Keratinocyte (primary cell): ENCODE results near the gene DHRSX. TPM values are rescaled to one million over a fixed set of nuclear protein-coding genes. Genes with fewer than 3 reads are reported as not detected.

Experiments used
- DNase-seq: peaks from one replicate; pipeline ENCODE4 v3.0.0-alpha.2; 2011; ENCODE audit warnings: low read depth, missing footprints, low spot score
- FAIRE-seq: peaks from 2 replicates; lab custom pipeline; 2011; peaks lifted over from hg19 to GRCh38; lab: Jason Lieb, UNC
- H2AFZ ChIP-seq: 2 replicates; pipeline ENCODE4 v1.6.0; 2012; ENCODE audit warnings: low read length, control low read depth, inconsistent platforms; ENCODE audit not compliant: control insufficient read depth
- H3K27ac ChIP-seq: 2 replicates; pipeline ENCODE4 v1.5.1; 2011; ENCODE audit warnings: low read length; ENCODE audit not compliant: control insufficient read depth, insufficient read depth
- H3K27me3 ChIP-seq: 3 replicates; pipeline ENCODE4 v1.6.0; 2011; ENCODE audit warnings: low read length; ENCODE audit not compliant: control insufficient read depth, insufficient read depth; ENCODE audit errors: extremely low read depth
- H3K36me3 ChIP-seq, 2 experiments: 2 replicates in 1 of 2; 3 replicates in 1 of 2; pipeline ENCODE4 v1.5.1; 2011; ENCODE audit warnings: low read length in 2 of 2, mild to moderate bottlenecking in 1 of 2; ENCODE audit not compliant: control insufficient read depth in 2 of 2, insufficient read depth in 2 of 2; ENCODE audit errors: extremely low read depth in 1 of 2
- H3K4me1 ChIP-seq: 3 replicates; pipeline ENCODE4 v1.5.1; 2011; ENCODE audit warnings: low read length; ENCODE audit not compliant: control insufficient read depth, insufficient read depth; ENCODE audit errors: extremely low read depth
- H3K4me2 ChIP-seq: 3 replicates; pipeline ENCODE4 v1.6.0; 2011; ENCODE audit warnings: low read depth, low read length; ENCODE audit not compliant: control insufficient read depth, insufficient read depth; ENCODE audit errors: extremely low read depth
- H3K4me3 ChIP-seq, 3 experiments: fragments of 200-600 bp in 1 of 3; sonication (generic) in 1 of 3; 2 replicates in 2 of 3; 3 replicates in 1 of 3; pipeline ENCODE4 v1.5.1; 2011 to 2016; ENCODE audit warnings: low read length in 3 of 3, mild to moderate bottlenecking in 3 of 3, control low read depth in 2 of 3, inconsistent platforms in 1 of 3, low read depth in 1 of 3, mixed read lengths in 1 of 3, mixed run types in 1 of 3, moderate library complexity in 1 of 3; ENCODE audit not compliant: control insufficient read depth in 2 of 3, insufficient read depth in 2 of 3; ENCODE audit errors: extremely low read depth in 1 of 3
- H3K79me2 ChIP-seq: 2 replicates; pipeline ENCODE4 v1.6.0; 2012; ENCODE audit warnings: low read length; ENCODE audit not compliant: control insufficient read depth, insufficient read depth
- H3K9ac ChIP-seq: 3 replicates; pipeline ENCODE4 v1.6.0; 2011; ENCODE audit warnings: low read length; ENCODE audit not compliant: control insufficient read depth, insufficient read depth; ENCODE audit errors: extremely low read depth
- H3K9me1 ChIP-seq: 3 replicates; pipeline ENCODE4 v1.6.0; 2011; ENCODE audit warnings: low read length; ENCODE audit not compliant: control insufficient read depth, insufficient read depth; ENCODE audit errors: extremely low read depth
- H3K9me3 ChIP-seq: 2 replicates; pipeline ENCODE4 v1.5.1; 2012; ENCODE audit warnings: low read depth, low read length; ENCODE audit not compliant: control insufficient read depth
- H4K20me1 ChIP-seq: 3 replicates; pipeline ENCODE4 v1.6.0; 2011; ENCODE audit warnings: low read length; ENCODE audit not compliant: control insufficient read depth, insufficient read depth; ENCODE audit errors: extremely low read depth
- EZH2 ChIP-seq: IDR thresholded peaks from one replicate; pipeline ENCODE4 v1.6.1; 2012; ENCODE audit warnings: inconsistent platforms, mild to moderate bottlenecking, low read length, moderate library complexity
- dilution Hi-C: fragments of 300-500 bp; cut with MboI; formaldehyde crosslinking; loops from one replicate; pipeline ENCODE4 v1.7.0; 2020; ENCODE audit warnings: low sequenced_read_pairs; ENCODE audit not compliant: extremely low pct_ligation_motif_present
- polyA plus RNA-seq, 5 experiments: library from polyadenylated mRNA; depleted of rRNA in 3 of 5; stranded (reverse) in 3 of 5; stranded (forward) in 1 of 5; unstranded in 1 of 5; fragments of >200 nt; gene quantifications; 1 replicate in 1 of 5; 2 replicates in 3 of 5; 3 replicates in 1 of 5; pipeline versions ENCODE4 v1.2.1 to v1.2.3, GENCODE V29; 2011 to 2012; ENCODE audit warnings: missing spikeins in 2 of 5, low read depth in 1 of 5, low replicate concordance in 1 of 5
- TF ChIP-seq, protein P1 (sequence below), 3 experiments: IDR thresholded peaks in 1 of 3; conservative IDR thresholded peaks in 1 of 3; optimal IDR thresholded peaks in 1 of 3; 2 replicates in 2 of 3; 3 replicates in 1 of 3; pipeline versions ENCODE3 to v1.5.1; 2011; ENCODE audit warnings: low read length in 3 of 3, mild to moderate bottlenecking in 3 of 3, moderate library complexity in 2 of 3, control low read depth in 1 of 3, inconsistent platforms in 1 of 3; ENCODE audit not compliant: insufficient read depth in 2 of 3; ENCODE audit errors: extremely low read depth in 1 of 3

Gene DHRSX
- polyA plus RNA-seq, 1 donor (not counting 4 experiments of a cell fraction or from before 2014, with no cell fraction given), result 20.4 TPM

DNA sequence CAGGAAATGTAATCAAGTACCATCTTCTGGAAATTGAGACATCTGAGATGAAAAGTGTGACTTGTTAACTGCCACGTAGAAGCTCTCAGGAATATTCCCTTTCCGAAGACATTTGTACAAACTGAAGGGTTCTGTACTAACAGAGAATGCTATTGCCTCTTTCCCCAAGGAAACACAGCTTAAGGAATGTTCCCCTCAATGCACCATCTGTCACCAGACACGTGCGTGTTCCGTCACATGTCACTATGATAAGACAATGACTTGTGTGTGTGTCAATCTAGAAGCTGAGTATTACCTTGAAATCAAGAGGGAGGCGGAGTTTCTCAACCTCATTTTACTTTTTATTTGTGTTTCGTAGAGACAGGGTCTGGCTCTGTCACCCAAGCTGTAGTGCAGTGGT lies 58.1 kb downstream of the DHRSX start:
- no peaks in the 10 kb centered on the region for H3K27me3 ChIP-seq
- no peaks in the 10 kb centered on the region for H3K9me1 ChIP-seq
- H3K79me2 ChIP-seq, result peaks cover 17% of the 10 kb centered on the region
- FAIRE-seq (no peak), DNase-seq (no peak)
- peaks cover 4% of the 10 kb centered on the region for H4K20me1 ChIP-seq
- H3K9ac ChIP-seq, result no peak overlapping the region
- H3K4me1 ChIP-seq, result no peaks in the 10 kb centered on the region
- no peak overlapping the region for H3K4me3 ChIP-seq
- H3K27ac ChIP-seq, result no peak overlapping the region
- H3K9me3 ChIP-seq, result peaks cover 2% of the 10 kb centered on the region
- TF ChIP-seq EZH2, result no peak
- TF ChIP-seq, protein P1, sequence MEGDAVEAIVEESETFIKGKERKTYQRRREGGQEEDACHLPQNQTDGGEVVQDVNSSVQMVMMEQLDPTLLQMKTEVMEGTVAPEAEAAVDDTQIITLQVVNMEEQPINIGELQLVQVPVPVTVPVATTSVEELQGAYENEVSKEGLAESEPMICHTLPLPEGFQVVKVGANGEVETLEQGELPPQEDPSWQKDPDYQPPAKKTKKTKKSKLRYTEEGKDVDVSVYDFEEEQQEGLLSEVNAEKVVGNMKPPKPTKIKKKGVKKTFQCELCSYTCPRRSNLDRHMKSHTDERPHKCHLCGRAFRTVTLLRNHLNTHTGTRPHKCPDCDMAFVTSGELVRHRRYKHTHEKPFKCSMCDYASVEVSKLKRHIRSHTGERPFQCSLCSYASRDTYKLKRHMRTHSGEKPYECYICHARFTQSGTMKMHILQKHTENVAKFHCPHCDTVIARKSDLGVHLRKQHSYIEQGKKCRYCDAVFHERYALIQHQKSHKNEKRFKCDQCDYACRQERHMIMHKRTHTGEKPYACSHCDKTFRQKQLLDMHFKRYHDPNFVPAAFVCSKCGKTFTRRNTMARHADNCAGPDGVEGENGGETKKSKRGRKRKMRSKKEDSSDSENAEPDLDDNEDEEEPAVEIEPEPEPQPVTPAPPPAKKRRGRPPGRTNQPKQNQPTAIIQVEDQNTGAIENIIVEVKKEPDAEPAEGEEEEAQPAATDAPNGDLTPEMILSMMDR (optimal IDR thresholded peaks at IDR 0.05 in 1 of 3, IDR thresholded peaks at IDR 0.05 in 1 of 3, conservative IDR thresholded peaks at IDR 0.05 in 1 of 3; ENCODE audit: extremely low read depth in 1 of 3, insufficient read depth in 2 of 3, low read length in 3 of 3), result no peak
- dilution Hi-C loops, result no loop called here
- H3K4me2 ChIP-seq, result no peak overlapping the region
- H2AFZ ChIP-seq, result no peak overlapping the region
- H3K36me3 ChIP-seq, result peaks cover 5 to 6% of the 10 kb centered on the region in 2 experiments

DNA sequence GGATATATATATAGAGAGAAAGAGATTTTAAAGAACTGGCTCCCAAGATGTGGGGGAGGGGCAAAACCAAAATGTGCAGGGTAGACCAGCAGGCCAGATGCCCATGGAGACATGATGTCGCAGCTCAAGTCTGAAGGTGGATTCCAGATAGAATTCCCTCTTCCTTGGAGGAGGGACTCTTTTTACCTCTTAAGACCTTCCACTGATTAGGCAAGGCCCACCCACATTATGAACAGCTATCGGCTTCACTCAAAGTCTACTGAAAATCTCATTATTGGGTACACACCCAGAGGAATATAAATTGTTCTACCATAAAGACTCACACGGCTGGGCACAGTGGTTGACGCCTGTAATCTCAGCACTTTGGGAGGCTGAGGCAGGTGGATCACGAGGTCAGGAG lies 59.3 kb downstream of the DHRSX start:
- H3K4me1 ChIP-seq, result no peaks in the 10 kb centered on the region
- TF ChIP-seq EZH2, result no peak
- TF ChIP-seq, protein P1 (optimal IDR thresholded peaks at IDR 0.05 in 1 of 3, IDR thresholded peaks at IDR 0.05 in 1 of 3, conservative IDR thresholded peaks at IDR 0.05 in 1 of 3; ENCODE audit: extremely low read depth in 1 of 3, insufficient read depth in 2 of 3, low read length in 3 of 3), result no peak
- H3K4me3 ChIP-seq, result no peak overlapping the region
- no peak overlapping the region for H3K9ac ChIP-seq
- H3K79me2 ChIP-seq, result peaks cover 6% of the 10 kb centered on the region
- H2AFZ ChIP-seq, result no peak overlapping the region
- no peak overlapping the region for H3K27ac ChIP-seq
- no peaks in the 10 kb centered on the region for H4K20me1 ChIP-seq
- no peak for DNase-seq
- H3K9me1 ChIP-seq, result no peaks in the 10 kb centered on the region
- dilution Hi-C loops, result no loop called here
- H3K27me3 ChIP-seq, result no peaks in the 10 kb centered on the region
- H3K36me3 ChIP-seq, result peaks cover 0 to 5% of the 10 kb centered on the region in 2 experiments
- no peak overlapping the region for H3K4me2 ChIP-seq
- no peaks in the 10 kb centered on the region for H3K9me3 ChIP-seq
- no peak for FAIRE-seq
